Measurements from ENCODE around the gene LPP.

The LPP gene

DNA sequence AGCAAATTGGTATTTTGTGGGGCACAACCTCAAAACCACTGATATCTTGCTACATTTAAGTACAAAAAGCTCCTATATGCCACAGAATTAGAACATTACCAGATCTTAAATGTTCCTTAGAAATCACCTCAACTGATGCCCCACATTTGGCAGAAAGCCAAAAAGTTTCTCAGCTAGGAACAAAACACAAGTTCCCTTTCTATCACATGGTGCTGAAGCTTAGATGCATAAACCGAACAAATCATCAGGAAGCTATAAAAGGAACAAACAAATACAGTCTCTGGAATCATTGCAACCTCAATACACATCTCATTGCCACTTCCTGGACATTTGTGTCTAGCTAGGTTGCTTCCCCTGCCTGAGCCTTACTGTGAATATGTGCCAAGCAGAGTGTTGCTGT lies 492.6 kb downstream of the LPP start:
- no peak overlapping the region for H3K4me3 ChIP-seq
- peak; percentile 47 for DNase-seq (ENCODE audit: low read depth, low spot score)
- H3K9ac ChIP-seq (ENCODE audit: insufficient read length): no peak overlapping the region
- TF ChIP-seq EZH2 (IDR thresholded peaks at IDR 0.05) (no peak), POLR2AphosphoS5 (IDR thresholded peaks at IDR 0.05; ENCODE audit: borderline replicate concordance, low read depth, low read length) (no peak), FOXP2 (optimal IDR thresholded peaks at IDR 0.05; ENCODE audit: control extremely low read depth, extremely low read length, insufficient read depth) (no peak)
- H3K27ac ChIP-seq: no peak overlapping the region
- H3K9me3 ChIP-seq (ENCODE audit: low read depth, low read length): no peaks in the 10 kb centered on the region
- H3K36me3 ChIP-seq (ENCODE audit: insufficient read depth, low read length): no peaks in the 10 kb centered on the region

DNA sequence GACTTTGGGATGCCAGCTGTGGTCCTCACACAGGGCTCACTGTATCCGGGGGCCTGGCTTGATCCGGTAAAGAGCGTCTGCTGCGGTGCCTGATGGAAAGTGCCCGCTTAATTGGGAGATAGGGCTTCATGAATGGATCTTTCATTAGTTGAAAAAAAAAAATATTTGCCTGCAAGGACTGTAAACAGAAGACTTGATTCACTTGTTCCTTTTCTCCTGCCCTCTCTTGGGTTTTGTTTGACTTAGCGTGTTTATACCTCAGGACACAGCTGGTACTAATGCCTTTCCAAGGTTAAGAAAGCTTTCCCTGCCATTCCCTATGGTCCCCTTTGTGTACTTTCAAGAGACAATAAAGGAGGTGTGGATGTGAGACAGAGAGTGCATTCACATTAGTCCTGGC lies 493.3 kb downstream of the LPP start:
- H3K9ac ChIP-seq (ENCODE audit: insufficient read length): no peak overlapping the region
- TF ChIP-seq FOXP2 (optimal IDR thresholded peaks at IDR 0.05; ENCODE audit: control extremely low read depth, extremely low read length, insufficient read depth) (no peak), POLR2AphosphoS5 (IDR thresholded peaks at IDR 0.05; ENCODE audit: borderline replicate concordance, low read depth, low read length) (no peak), EZH2 (IDR thresholded peaks at IDR 0.05) (no peak)
- no peaks in the 10 kb centered on the region for H3K36me3 ChIP-seq (ENCODE audit: insufficient read depth, low read length)
- DNase-seq (ENCODE audit: low read depth, low spot score): no peak
- no peaks in the 10 kb centered on the region for H3K9me3 ChIP-seq (ENCODE audit: low read depth, low read length)
- H3K4me3 ChIP-seq: no peak overlapping the region
- H3K27ac ChIP-seq: no peak overlapping the region

DNA sequence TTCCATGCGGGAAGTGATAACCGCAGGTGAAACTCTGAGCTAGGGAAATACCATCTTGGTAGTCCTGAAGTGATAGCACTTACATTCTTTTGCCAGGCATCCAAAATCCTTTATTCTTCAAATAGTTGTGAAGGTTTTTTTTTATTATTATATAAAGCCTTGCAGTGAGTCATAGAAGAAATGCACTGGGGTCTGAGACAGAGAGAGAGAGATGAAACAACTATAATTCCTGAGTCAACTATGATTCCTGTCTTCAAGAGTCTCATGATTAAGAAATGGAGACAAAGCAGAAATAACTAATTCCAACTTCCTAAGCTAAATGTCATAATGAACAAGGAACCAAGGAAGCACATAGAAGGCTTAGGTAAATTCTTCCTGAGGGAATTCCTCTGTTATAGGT lies 495.6 kb downstream of the LPP start:
- Histone ChIP-seq H3K36me3 (ENCODE audit: insufficient read depth, low read length) (no peaks in the 10 kb centered on the region), H3K9me3 (ENCODE audit: low read depth, low read length) (no peaks in the 10 kb centered on the region), H3K27ac (no peak overlapping the region), H3K9ac (ENCODE audit: insufficient read length) (no peak overlapping the region), H3K4me3 (no peak overlapping the region)
- no peak for DNase-seq (ENCODE audit: low read depth, low spot score)
- TF ChIP-seq FOXP2 (optimal IDR thresholded peaks at IDR 0.05; ENCODE audit: control extremely low read depth, extremely low read length, insufficient read depth) (no peak), POLR2AphosphoS5 (IDR thresholded peaks at IDR 0.05; ENCODE audit: borderline replicate concordance, low read depth, low read length) (no peak), EZH2 (IDR thresholded peaks at IDR 0.05) (no peak)

DNA sequence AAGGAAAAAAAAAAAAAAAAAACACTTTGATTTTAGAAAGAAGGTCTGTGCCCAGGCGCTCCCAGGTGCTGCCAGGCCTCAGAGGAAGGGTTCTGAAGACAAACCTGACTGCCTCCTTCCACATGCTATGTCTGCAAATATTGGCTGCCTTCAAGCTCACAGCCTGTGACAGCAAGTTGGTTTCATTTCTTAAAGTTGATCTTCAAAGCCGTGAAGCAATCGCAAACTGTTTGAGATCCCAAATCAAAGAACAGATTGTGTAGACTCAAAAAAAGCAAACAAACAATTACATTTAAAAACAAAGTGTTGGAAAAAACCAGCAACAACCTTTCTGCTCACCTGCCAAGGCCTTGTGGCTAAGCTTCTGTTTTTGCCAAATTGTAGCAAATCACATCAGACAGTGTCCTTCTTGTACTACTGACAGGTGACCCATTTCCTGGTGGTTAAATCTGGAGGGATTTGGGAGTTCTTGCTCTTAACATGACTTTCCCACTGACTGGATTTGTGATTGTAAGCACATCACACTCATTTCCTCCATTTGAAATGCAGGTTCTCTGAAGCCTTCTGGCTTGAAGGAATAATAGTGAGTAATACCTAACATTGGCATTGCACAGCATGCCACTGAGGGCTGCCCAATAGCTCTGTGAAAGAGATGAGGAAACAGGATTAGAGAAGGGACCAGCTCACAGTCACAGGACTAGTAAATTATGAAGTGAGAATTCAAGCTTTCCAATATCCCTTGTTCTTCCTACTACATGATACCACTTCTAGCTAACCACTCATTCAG lies 502.4 kb downstream of the LPP start:
- DNase-seq (ENCODE audit: low read depth, low spot score): no peak
- Histone ChIP-seq H3K9me3 (ENCODE audit: low read depth, low read length) (no peaks in the 10 kb centered on the region), H3K27ac (no peak overlapping the region), H3K4me3 (no peak overlapping the region), H3K36me3 (ENCODE audit: insufficient read depth, low read length) (no peaks in the 10 kb centered on the region), H3K9ac (ENCODE audit: insufficient read length) (no peak overlapping the region)
- TF ChIP-seq EZH2 (IDR thresholded peaks at IDR 0.05): no peak
- no peak for TF ChIP-seq POLR2AphosphoS5 (IDR thresholded peaks at IDR 0.05; ENCODE audit: borderline replicate concordance, low read depth, low read length)
- no peak for TF ChIP-seq FOXP2 (optimal IDR thresholded peaks at IDR 0.05; ENCODE audit: control extremely low read depth, extremely low read length, insufficient read depth)

DNA sequence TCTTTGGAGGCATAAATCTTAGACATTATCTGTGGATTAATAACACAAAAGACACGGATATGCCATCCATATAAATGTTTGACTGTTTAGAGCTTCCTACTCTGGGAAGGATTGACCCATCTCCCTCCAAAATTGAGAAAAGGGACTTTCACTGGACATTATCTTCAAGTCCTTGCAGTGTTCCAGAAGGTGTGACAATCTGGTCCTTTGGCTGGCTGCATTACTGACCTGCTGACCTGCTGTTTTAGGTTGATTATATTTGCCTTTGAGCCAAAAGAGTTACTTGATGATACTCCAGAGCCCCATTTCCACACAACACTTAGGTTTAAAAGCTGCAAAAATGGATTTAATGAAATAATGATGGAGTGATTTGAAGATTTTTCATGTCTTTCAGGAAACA lies 504.6 kb downstream of the LPP start:
- TF ChIP-seq POLR2AphosphoS5 (IDR thresholded peaks at IDR 0.05; ENCODE audit: borderline replicate concordance, low read depth, low read length): no peak
- no peak for TF ChIP-seq FOXP2 (optimal IDR thresholded peaks at IDR 0.05; ENCODE audit: control extremely low read depth, extremely low read length, insufficient read depth)
- TF ChIP-seq EZH2 (IDR thresholded peaks at IDR 0.05): no peak
- H3K9me3 ChIP-seq (ENCODE audit: low read depth, low read length): no peaks in the 10 kb centered on the region
- H3K27ac ChIP-seq: no peak overlapping the region
- DNase-seq (ENCODE audit: low read depth, low spot score): no peak
- no peak overlapping the region for H3K9ac ChIP-seq (ENCODE audit: insufficient read length)
- no peaks in the 10 kb centered on the region for H3K36me3 ChIP-seq (ENCODE audit: insufficient read depth, low read length)
- no peak overlapping the region for H3K4me3 ChIP-seq

DNA sequence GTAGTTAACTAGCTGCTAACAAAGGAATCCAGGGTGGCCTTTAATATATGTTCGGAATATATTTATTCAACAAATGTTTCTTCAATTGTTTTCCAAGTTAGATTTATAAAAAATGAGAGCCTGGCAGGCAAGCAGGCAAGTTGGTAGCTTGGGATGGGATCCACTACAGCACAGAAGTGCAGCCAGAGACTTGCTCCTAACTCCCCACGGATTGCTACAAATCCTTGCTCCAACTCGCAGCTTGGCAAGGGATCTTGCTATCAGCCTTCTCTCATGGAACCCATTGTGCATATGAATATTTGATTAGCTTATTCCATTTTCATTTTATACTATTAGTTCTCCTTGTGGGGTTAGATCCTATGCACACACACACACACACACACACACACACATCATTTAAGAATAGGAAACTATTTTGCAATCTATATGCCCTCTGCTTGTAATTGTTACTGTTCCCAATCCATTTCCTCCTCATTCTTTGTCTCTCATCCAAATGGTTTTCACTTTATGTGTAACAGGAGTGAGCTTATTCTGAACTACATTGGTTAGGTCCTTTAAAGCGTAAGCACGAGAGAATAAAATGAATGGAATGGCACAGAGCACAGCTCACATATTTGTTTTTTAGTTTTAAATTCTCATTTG lies 505.6 kb downstream of the LPP start:
- Histone ChIP-seq H3K27ac (no peak overlapping the region), H3K9ac (ENCODE audit: insufficient read length) (no peak overlapping the region), H3K9me3 (ENCODE audit: low read depth, low read length) (no peaks in the 10 kb centered on the region), H3K4me3 (no peak overlapping the region), H3K36me3 (ENCODE audit: insufficient read depth, low read length) (no peaks in the 10 kb centered on the region)
- DNase-seq (ENCODE audit: low read depth, low spot score): no peak
- TF ChIP-seq EZH2 (IDR thresholded peaks at IDR 0.05): no peak
- TF ChIP-seq POLR2AphosphoS5 (IDR thresholded peaks at IDR 0.05; ENCODE audit: borderline replicate concordance, low read depth, low read length): no peak
- TF ChIP-seq FOXP2 (optimal IDR thresholded peaks at IDR 0.05; ENCODE audit: control extremely low read depth, extremely low read length, insufficient read depth): no peak

DNA sequence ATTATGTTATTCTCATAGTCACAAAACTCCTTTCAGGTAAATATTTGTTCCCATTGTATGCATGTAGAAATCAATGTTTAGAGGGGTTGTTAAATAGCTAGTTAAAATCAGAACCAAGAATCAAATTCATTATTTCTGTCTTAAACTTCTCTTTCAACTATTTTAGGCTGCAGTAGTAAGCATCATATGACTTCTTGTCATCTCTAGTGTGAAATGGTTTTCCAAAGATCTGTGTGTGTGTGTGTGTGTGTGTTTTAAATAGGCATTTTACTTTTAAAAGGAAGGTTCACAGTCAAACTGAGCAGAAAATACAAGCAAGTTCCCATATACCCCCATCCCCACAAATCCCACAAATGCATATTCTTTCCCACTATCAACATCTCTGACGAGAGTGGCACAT lies 506.5 kb downstream of the LPP start:
- Histone ChIP-seq H3K9me3 (ENCODE audit: low read depth, low read length) (no peaks in the 10 kb centered on the region), H3K27ac (no peak overlapping the region), H3K4me3 (no peak overlapping the region), H3K36me3 (ENCODE audit: insufficient read depth, low read length) (no peaks in the 10 kb centered on the region), H3K9ac (ENCODE audit: insufficient read length) (no peak overlapping the region)
- DNase-seq (ENCODE audit: low read depth, low spot score): no peak
- no peak for TF ChIP-seq FOXP2 (optimal IDR thresholded peaks at IDR 0.05; ENCODE audit: control extremely low read depth, extremely low read length, insufficient read depth)
- TF ChIP-seq POLR2AphosphoS5 (IDR thresholded peaks at IDR 0.05; ENCODE audit: borderline replicate concordance, low read depth, low read length): no peak
- TF ChIP-seq EZH2 (IDR thresholded peaks at IDR 0.05): no peak

DNA sequence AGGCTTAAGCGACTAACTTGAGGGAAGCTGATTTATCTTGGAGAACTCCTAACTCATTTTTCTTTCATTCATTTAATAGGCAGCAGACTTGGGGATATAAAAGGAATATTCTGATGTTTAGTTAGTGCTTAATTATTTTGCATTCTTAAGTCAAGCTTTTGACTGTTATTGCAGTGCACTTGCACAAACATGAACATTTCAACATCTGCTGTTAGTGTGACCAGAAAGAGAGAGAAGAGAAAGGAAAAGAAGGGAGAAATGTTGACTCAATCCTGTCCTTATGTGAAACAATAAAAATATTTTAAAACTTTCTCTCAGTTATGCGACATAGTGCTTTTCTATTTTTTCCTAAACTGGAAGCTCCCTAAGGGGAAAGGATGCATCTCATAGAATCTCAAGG lies 507.8 kb downstream of the LPP start:
- no peak for DNase-seq (ENCODE audit: low read depth, low spot score)
- TF ChIP-seq EZH2 (IDR thresholded peaks at IDR 0.05): no peak
- TF ChIP-seq POLR2AphosphoS5 (IDR thresholded peaks at IDR 0.05; ENCODE audit: borderline replicate concordance, low read depth, low read length): no peak
- no peak for TF ChIP-seq FOXP2 (optimal IDR thresholded peaks at IDR 0.05; ENCODE audit: control extremely low read depth, extremely low read length, insufficient read depth)
- H3K36me3 ChIP-seq (ENCODE audit: insufficient read depth, low read length): no peaks in the 10 kb centered on the region
- H3K27ac ChIP-seq: no peak overlapping the region
- H3K9me3 ChIP-seq (ENCODE audit: low read depth, low read length): no peaks in the 10 kb centered on the region
- H3K4me3 ChIP-seq: no peak overlapping the region
- no peak overlapping the region for H3K9ac ChIP-seq (ENCODE audit: insufficient read length)

Data from SK-N-MC (cell line).